Lung (tissue), 12 donors: Measurements from ENCODE around the gene SLC26A9. TPM values are rescaled to one million over a fixed set of nuclear protein-coding genes. Genes with fewer than 3 reads are reported as not detected.

ENCODE experiments used
- ATAC-seq: fragments of 200-7000 bp; cut with Tn5 transposase; one replicate; pipeline ENCODE4 v1.9.1; 2020; ENCODE audit warnings: moderate number of reproducible peaks; ENCODE audit not compliant: insufficient read depth, low FRiP score
- DNase-seq, 3 donors: peaks; one replicate each; pipeline ENCODE4 v3.0.0-alpha.2; 2013 to 2017
- H3K27ac ChIP-seq, 2 donors: one replicate each; pipeline ENCODE4 v1.5.1; 2013; ENCODE audit warnings: mild to moderate bottlenecking in 2 of 2, moderate library complexity in 2 of 2, control low read depth in 1 of 2, inconsistent platforms in 1 of 2, low read depth in 1 of 2, low read length in 1 of 2
- H3K27me3 ChIP-seq, 3 donors: one replicate each; pipeline ENCODE4 v1.5.1; 2013; ENCODE audit warnings: low read length in 2 of 3; ENCODE audit not compliant: control insufficient read depth in 3 of 3, insufficient read depth in 3 of 3
- H3K36me3 ChIP-seq, 4 donors: one replicate each; pipeline ENCODE4 v1.5.1; 2013; ENCODE audit warnings: low read length in 4 of 4, mild to moderate bottlenecking in 1 of 4, moderate library complexity in 1 of 4; ENCODE audit not compliant: control insufficient read depth in 4 of 4, insufficient read depth in 4 of 4
- H3K4me1 ChIP-seq, 5 donors: one replicate each; pipeline ENCODE4 v1.5.1; 2013; ENCODE audit warnings: low read length in 5 of 5, mild to moderate bottlenecking in 2 of 5, moderate library complexity in 1 of 5; ENCODE audit not compliant: control insufficient read depth in 5 of 5, insufficient read depth in 5 of 5
- H3K4me3 ChIP-seq: one replicate; pipeline ENCODE4 v1.5.1; 2013; ENCODE audit warnings: mild to moderate bottlenecking, control low read depth, moderate library complexity
- H3K9ac ChIP-seq, 2 donors: one replicate each; pipeline ENCODE4 v1.5.1; 2013; ENCODE audit warnings: low read length in 2 of 2, control low read depth in 1 of 2; ENCODE audit not compliant: insufficient read depth in 1 of 2
- H3K9me3 ChIP-seq, 4 donors: one replicate each; pipeline ENCODE4 v1.5.1; 2013; ENCODE audit warnings: low read length in 3 of 4, mild to moderate bottlenecking in 1 of 4, moderate library complexity in 1 of 4; ENCODE audit not compliant: control insufficient read depth in 4 of 4, insufficient read depth in 3 of 4
- WGBS, 2 donors: extraction: QIAGEN DNeasy Blood & Tissue Kit; methylation state at CpG; one replicate each; pipeline ENCODE4 v1.1.7; 2013; 5-methylcytosine and 5-hydroxymethylcytosine counted together
- polyA plus RNA-seq, 2 donors: library from polyadenylated mRNA; stranded (reverse); fragments of 200-250 nt; gene quantifications; one replicate each; pipeline ENCODE4 v1.2.1, GENCODE V29; 2013
- total RNA-seq, 2 donors: library from RNA; depleted of rRNA in 1 of 2; stranded (reverse); fragments of >200 nt in 1 of 2; gene quantifications; one replicate each; pipeline ENCODE4 v1.2.1, GENCODE V29; 2014 to 2021
- TF ChIP-seq, protein P1 (sequence below): IDR thresholded peaks from 2 replicates; pipeline ENCODE4 v1.5.1; 2012; ENCODE audit warnings: mild to moderate bottlenecking; ENCODE audit errors: control extremely low read depth, extremely low read depth
- donor health status: control.
- donor health status: control.
- donor health status: Bipolar disorder and iron deficiency.
- donor health status: healthy.
- donor health status: DM: yes; HTN: yes; CAD: no.

The SLC26A9 gene
- total and polyA plus RNA-seq, 4 donors, result 0.14 to 30.3 (median 15.8) TPM

GRCh38 chr1:205921570-205921909, 21.7 kb downstream of the SLC26A9 start:
- peaks cover 0 to 13% (median 9%) of the 10 kb centered on the region in 5 donors for H3K4me1 ChIP-seq
- no peak for ATAC-seq
- no peak overlapping the region for H3K4me3 ChIP-seq
- TF ChIP-seq, protein P1, sequence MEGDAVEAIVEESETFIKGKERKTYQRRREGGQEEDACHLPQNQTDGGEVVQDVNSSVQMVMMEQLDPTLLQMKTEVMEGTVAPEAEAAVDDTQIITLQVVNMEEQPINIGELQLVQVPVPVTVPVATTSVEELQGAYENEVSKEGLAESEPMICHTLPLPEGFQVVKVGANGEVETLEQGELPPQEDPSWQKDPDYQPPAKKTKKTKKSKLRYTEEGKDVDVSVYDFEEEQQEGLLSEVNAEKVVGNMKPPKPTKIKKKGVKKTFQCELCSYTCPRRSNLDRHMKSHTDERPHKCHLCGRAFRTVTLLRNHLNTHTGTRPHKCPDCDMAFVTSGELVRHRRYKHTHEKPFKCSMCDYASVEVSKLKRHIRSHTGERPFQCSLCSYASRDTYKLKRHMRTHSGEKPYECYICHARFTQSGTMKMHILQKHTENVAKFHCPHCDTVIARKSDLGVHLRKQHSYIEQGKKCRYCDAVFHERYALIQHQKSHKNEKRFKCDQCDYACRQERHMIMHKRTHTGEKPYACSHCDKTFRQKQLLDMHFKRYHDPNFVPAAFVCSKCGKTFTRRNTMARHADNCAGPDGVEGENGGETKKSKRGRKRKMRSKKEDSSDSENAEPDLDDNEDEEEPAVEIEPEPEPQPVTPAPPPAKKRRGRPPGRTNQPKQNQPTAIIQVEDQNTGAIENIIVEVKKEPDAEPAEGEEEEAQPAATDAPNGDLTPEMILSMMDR, result no peak
- no peaks in the 10 kb centered on the region for H3K27me3 ChIP-seq
- no peak overlapping the region for H3K9ac ChIP-seq
- H3K27ac ChIP-seq, result peak overlapping the region in 1 of 2 donors; percentile 40
- no peak for DNase-seq
- H3K9me3 ChIP-seq, result no peaks in the 10 kb centered on the region
- H3K36me3 ChIP-seq, result no peaks in the 10 kb centered on the region
- WGBS, 2 donors, result 93 to 95% methylated on average over 11 of the region's 11 CpGs

DNA sequence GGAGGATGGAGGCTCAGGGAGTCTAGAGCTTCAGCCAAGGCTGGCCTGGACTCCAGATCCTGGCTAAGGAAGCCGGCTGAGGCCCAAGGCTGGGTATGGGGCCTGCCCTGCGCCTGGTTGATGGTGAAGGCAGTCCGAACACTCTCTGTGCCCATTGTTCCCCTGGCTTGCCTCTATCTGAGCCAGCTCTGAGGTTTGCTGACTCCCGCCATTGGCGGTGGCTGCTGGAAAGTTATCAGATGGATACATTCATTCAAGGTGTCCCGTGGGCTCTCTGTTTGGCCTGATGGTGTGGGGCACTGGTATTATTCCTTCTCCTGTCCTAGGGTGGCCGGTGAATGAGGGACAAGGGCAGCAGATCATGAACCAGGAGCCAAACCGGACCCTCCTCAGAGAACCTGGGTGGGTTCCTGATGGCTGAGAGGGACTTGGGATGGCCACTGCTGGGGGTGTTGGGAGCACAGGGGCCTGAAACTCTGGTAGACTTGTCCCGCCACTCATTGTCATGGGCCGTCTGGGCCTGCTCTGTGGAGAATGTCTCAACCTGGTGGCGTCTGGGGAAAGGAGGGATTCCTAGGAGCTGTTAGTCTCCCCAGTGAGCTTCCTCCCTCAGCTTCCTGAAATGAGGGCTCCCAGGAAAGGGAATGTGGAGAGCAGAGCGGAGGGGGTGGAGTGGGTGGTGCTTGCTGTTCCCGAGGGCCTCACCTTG, 22.2 kb downstream of the SLC26A9 start:
- ATAC-seq (no peak), DNase-seq (peak in 1 of 3 donors; percentile 12)
- TF ChIP-seq, protein P1, result no peak
- H3K9me3 ChIP-seq, result no peaks in the 10 kb centered on the region
- WGBS, 2 donors, result 75 to 82% methylated on average over 13 of the region's 13 CpGs
- H3K9ac ChIP-seq, result no peak overlapping the region
- H3K36me3 ChIP-seq, result no peaks in the 10 kb centered on the region
- peak overlapping the region; percentile 35 to 40 for H3K27ac ChIP-seq
- H3K4me3 ChIP-seq, result no peak overlapping the region
- peaks cover 0 to 13% (median 9%) of the 10 kb centered on the region in 5 donors for H3K4me1 ChIP-seq
- no peaks in the 10 kb centered on the region for H3K27me3 ChIP-seq

DNA sequence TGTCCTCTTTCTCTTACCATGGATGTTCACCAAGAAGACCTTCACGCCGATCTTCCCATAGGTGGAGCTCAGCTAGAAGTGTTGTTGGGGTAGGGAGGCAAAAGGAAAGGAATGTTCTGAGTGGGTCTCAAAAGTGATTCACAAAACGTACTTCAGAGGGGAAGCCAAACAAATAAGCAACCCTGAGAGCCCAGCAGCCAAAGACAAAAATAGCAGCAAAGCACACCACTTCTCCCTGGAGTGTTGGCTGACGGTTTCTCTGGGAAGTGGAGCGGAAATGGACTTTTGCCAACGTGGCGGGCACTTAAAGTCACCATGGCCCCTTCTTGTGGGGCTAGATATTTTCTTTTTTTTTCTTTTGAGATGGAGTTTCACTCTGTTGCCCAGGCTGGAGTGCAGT, 23.1 kb downstream of the SLC26A9 start:
- ATAC-seq (peak; percentile 50), DNase-seq (peak; percentile 86 to 94 (median 88))
- TF ChIP-seq, protein P1, result no peak
- 30 to 40% methylated on average over 7 of the region's 7 CpGs for WGBS, 2 donors
- Histone ChIP-seq H3K27ac (peak overlapping the region; percentile 37 to 78), H3K9ac (no peak overlapping the region), H3K36me3 (no peaks in the 10 kb centered on the region), H3K4me1 (peaks cover 0 to 17% (median 9%) of the 10 kb centered on the region in 5 donors), H3K9me3 (no peaks in the 10 kb centered on the region), H3K4me3 (no peak overlapping the region), H3K27me3 (no peaks in the 10 kb centered on the region)
